Measurements from ENCODE around the gene NPAS3.

DNA sequence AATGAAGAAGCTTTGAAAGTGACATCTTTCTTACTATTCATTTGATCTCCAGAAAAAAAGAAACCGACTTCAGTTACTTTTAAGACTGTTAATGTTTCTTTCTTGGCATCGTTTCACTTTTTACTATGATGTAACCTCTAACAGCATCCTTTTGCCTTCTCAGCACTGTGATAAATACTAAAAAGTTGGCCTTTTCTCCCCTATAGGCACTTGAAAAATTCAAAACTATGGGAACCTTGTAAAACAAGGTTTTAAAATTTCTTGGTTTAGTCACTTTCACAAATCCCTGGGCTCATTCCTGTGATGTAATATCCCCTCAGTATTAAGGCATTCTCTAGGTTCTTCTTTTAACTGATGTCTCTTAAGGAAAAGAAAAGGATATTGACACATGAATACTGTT, 730.4 kb downstream of the NPAS3 start:
- TF ChIP-seq, protein P1, sequence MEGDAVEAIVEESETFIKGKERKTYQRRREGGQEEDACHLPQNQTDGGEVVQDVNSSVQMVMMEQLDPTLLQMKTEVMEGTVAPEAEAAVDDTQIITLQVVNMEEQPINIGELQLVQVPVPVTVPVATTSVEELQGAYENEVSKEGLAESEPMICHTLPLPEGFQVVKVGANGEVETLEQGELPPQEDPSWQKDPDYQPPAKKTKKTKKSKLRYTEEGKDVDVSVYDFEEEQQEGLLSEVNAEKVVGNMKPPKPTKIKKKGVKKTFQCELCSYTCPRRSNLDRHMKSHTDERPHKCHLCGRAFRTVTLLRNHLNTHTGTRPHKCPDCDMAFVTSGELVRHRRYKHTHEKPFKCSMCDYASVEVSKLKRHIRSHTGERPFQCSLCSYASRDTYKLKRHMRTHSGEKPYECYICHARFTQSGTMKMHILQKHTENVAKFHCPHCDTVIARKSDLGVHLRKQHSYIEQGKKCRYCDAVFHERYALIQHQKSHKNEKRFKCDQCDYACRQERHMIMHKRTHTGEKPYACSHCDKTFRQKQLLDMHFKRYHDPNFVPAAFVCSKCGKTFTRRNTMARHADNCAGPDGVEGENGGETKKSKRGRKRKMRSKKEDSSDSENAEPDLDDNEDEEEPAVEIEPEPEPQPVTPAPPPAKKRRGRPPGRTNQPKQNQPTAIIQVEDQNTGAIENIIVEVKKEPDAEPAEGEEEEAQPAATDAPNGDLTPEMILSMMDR (IDR thresholded peaks at IDR 0.05; ENCODE audit: borderline replicate concordance, extremely low read depth, low read length, poor library complexity, severe bottlenecking), result no peak
- no peak for TF ChIP-seq EZH2 (IDR thresholded peaks at IDR 0.05; ENCODE audit: borderline replicate concordance, low read depth, low read length, severe bottlenecking)

Data from DND-41 (cell line).